K562 (cell line): ENCODE results near the gene CHCT1. TPM values are rescaled to one million over a fixed set of nuclear protein-coding genes. Genes with fewer than 3 reads are reported as not detected.
A peak's percentile ranks its signal among the peaks of the same experiment; 100 is the strongest.

Experiments used
- ATAC-seq: fragments of 200-7000 bp; cut with Tn5 transposase; 3 replicates; pipeline ENCODE4 v1.9.1; 2020; ENCODE audit warnings: moderate library complexity
- BruUV-seq: library from RNA; stranded (reverse); fragments of 400-500 nt; replicated peaks from 2 replicates; lab custom pipeline; 2021; lab: Mats Ljungman, UMichigan
- CTCF ChIA-PET: fragments of 300-600 bp; formaldehyde crosslinking; extraction: SDS; loops from one replicate; lab custom pipeline; 2021; ENCODE audit warnings: low intra/inter-chr PET ratio; lab: Yijun Ruan, JAX
- POLR2A ChIA-PET: fragments of 300-600, 350-650 bp; sonication (Branson Sonifier 250); formaldehyde crosslinking; extraction: SDS; loops from one replicate; lab custom pipeline; 2021; ENCODE audit warnings: antibody characterized with exemption, inconsistent platforms; lab: Yijun Ruan, JAX
- DNase-seq, 4 experiments: peaks; one replicate each; pipeline versions ENCODE4 v3.0.0 to v3.0.0-alpha.2; 2011 to 2018; ENCODE audit warnings: low spot score in 3 of 4, mixed read lengths in 3 of 4; ENCODE audit errors: extremely low read depth in 1 of 4
- FAIRE-seq: peaks from 2 replicates; lab custom pipeline; 2011; peaks lifted over from hg19 to GRCh38; lab: Jason Lieb, UNC
- H2AFZ ChIP-seq: 2 replicates; pipeline ENCODE4 v1.6.0; 2011; ENCODE audit warnings: low read depth, low read length, control low read depth, inconsistent platforms
- H3K27ac ChIP-seq: fragments of 200-600 bp; 3 replicates; pipeline ENCODE4 v1.8.0; 2011; ENCODE audit warnings: low read depth, mild to moderate bottlenecking, control low read depth, inconsistent platforms, low read length, moderate library complexity, mixed read lengths; ENCODE audit errors: extremely low read depth
- H3K27me3 ChIP-seq, 2 experiments: fragments of 300-600 bp in 1 of 2; 2 replicates in 1 of 2; 3 replicates in 1 of 2; pipeline versions ENCODE4 v1.6.0 to v1.8.0; 2011; ENCODE audit warnings: inconsistent platforms in 2 of 2, low read length in 2 of 2, mild to moderate bottlenecking in 1 of 2, mixed read lengths in 1 of 2, moderate library complexity in 1 of 2; ENCODE audit not compliant: control insufficient read depth in 2 of 2, insufficient read depth in 2 of 2
- H3K36me3 ChIP-seq: fragments of 300-600 bp; 3 replicates; pipeline ENCODE4 v1.8.0; 2011; ENCODE audit warnings: mild to moderate bottlenecking, low read length, inconsistent platforms; ENCODE audit not compliant: control insufficient read depth, insufficient read depth
- H3K4me1 ChIP-seq, 2 experiments: fragments of 200-600 bp in 1 of 2; replicated peaks in 1 of 2; 2 replicates in 1 of 2; 3 replicates in 1 of 2; pipeline versions ENCODE4 v1.5.1 to v1.8.0; 2011; ENCODE audit warnings: inconsistent platforms in 2 of 2, low read length in 2 of 2, mild to moderate bottlenecking in 1 of 2, mixed read lengths in 1 of 2, moderate library complexity in 1 of 2; ENCODE audit not compliant: control insufficient read depth in 2 of 2, insufficient read depth in 2 of 2
- H3K4me2 ChIP-seq: 2 replicates; pipeline ENCODE4 v1.6.1; 2011; ENCODE audit warnings: low read length, control low read depth, inconsistent platforms, mixed read lengths; ENCODE audit not compliant: insufficient read depth
- H3K4me3 ChIP-seq: fragments of 200-600 bp; sonication (generic), shearing (Covaris generic); 2 replicates; pipeline ENCODE4 v1.5.1; 2016; ENCODE audit warnings: control low read depth, inconsistent platforms
- H3K79me2 ChIP-seq: fragments of 200-600 bp; 3 replicates; pipeline ENCODE4 v1.8.0; 2011; ENCODE audit warnings: low read length, inconsistent platforms; ENCODE audit not compliant: control insufficient read depth, insufficient read depth
- H3K9ac ChIP-seq, 2 experiments: 2 replicates each; pipeline versions ENCODE4 v1.6.0 to v1.6.1; 2011; ENCODE audit warnings: low read depth in 2 of 2, low read length in 2 of 2, control low read depth in 1 of 2, inconsistent platforms in 1 of 2, mild to moderate bottlenecking in 1 of 2, mixed read lengths in 1 of 2; ENCODE audit not compliant: insufficient read depth in 1 of 2
- H3K9me1 ChIP-seq: one replicate; pipeline ENCODE4 v1.6.0; 2011; ENCODE audit warnings: inconsistent platforms, mild to moderate bottlenecking, low read length, moderate library complexity; ENCODE audit not compliant: control insufficient read depth, insufficient read depth
- H3K9me3 ChIP-seq: replicated peaks from 2 replicates; pipeline ENCODE4 v1.5.1; 2011; ENCODE audit warnings: low read depth, low read length, inconsistent platforms; ENCODE audit not compliant: control insufficient read depth, insufficient read depth
- H4K20me1 ChIP-seq: replicated peaks from 2 replicates; pipeline ENCODE4 v1.6.1; 2011; ENCODE audit warnings: low read length, inconsistent platforms, mixed read lengths; ENCODE audit not compliant: control insufficient read depth, insufficient read depth
- CBX3 ChIP-seq, 2 experiments: IDR thresholded peaks; 1 replicate in 1 of 2; 2 replicates in 1 of 2; pipeline ENCODE4 v1.6.1; 2012; ENCODE audit warnings: inconsistent platforms in 2 of 2, low read length in 2 of 2, borderline replicate concordance in 1 of 2, control low read depth in 1 of 2
- CREB1 ChIP-seq, 2 experiments: sonication (generic) in 1 of 2; formaldehyde crosslinking in 1 of 2; IDR thresholded peaks; 2 replicates each; pipeline versions ENCODE4 v1.6.1 to v1.8.0; 2012 to 2022; ENCODE audit warnings: inconsistent platforms in 1 of 2, mild to moderate bottlenecking in 1 of 2, missing genetic modification reagents in 1 of 2, moderate library complexity in 1 of 2
- FOXK1 ChIP-seq: sonication (generic); formaldehyde crosslinking; IDR thresholded peaks from 2 replicates; pipeline ENCODE4 v1.8.0; 2022; ENCODE audit warnings: missing genetic modification reagents, mild to moderate bottlenecking, borderline replicate concordance
- HDAC6 ChIP-seq: IDR thresholded peaks from 2 replicates; pipeline ENCODE4 v1.6.1; 2012; ENCODE audit warnings: low read depth, mild to moderate bottlenecking, control low read depth, inconsistent platforms, low read length, moderate library complexity
- HNRNPUL1 ChIP-seq: fragments of 200-400 bp; formaldehyde crosslinking; IDR thresholded peaks from 2 replicates; pipeline ENCODE4 v1.6.1; 2017; ENCODE audit warnings: low read length
- NELFE ChIP-seq: IDR thresholded peaks from 2 replicates; pipeline ENCODE4 v1.6.1; 2011; ENCODE audit warnings: mild to moderate bottlenecking; ENCODE audit not compliant: insufficient read depth, insufficient read length
- ZNF324 ChIP-seq: fragments of 250-450 bp; sonication (Bioruptor Pico); IDR thresholded peaks from 2 replicates; pipeline ENCODE4 v1.4.0; 2020; ENCODE audit warnings: mild to moderate bottlenecking
- ZNF830 ChIP-seq: fragments of 250-450 bp; sonication (Bioruptor Pico); IDR thresholded peaks from 2 replicates; pipeline ENCODE4 v1.5.0; 2021; ENCODE audit warnings: mild to moderate bottlenecking
- WGBS: fragments of 100-300 bp; shearing (Covaris generic); methylation state at CpG from one replicate; pipeline ENCODE4 v1.1.6; 2016; ENCODE audit warnings: low coverage, mixed read lengths; ENCODE audit not compliant: insufficient coverage; ENCODE audit errors: missing lambda C conversion rate; 5-methylcytosine and 5-hydroxymethylcytosine counted together
- in situ Hi-C: fragments of 300-500 bp; cut with MboI; formaldehyde crosslinking; loops from 4 replicates; pipeline ENCODE4 v1.15.0; 2018; ENCODE audit warnings: inconsistent platforms, mixed read lengths
- intact Hi-C: fragments of 100-400 bp; cut with micrococcal nuclease; formaldehyde crosslinking; loops from 2 replicates; pipeline ENCODE4 v1.14.2; 2022
- polyA plus RNA-seq, 8 experiments: library from polyadenylated mRNA; depleted of rRNA in 4 of 8; stranded (reverse) in 5 of 8; unstranded in 3 of 8; fragments of >200 nt; fragmentation: Nextera tagmentation in 2 of 8; fragmentation: Illumina TruSeq in 1 of 8; extraction: Ambion mirVana in 2 of 8; extraction: Trizol in 1 of 8; gene quantifications; 2 replicates each; pipeline versions ENCODE4 v1.2.1 to v1.2.3, GENCODE V29; 2011 to 2014; ENCODE audit warnings: inconsistent platforms in 1 of 8, missing spikeins in 1 of 8
- total RNA-seq, 7 experiments: library from RNA; depleted of rRNA in 6 of 7; stranded (reverse); fragments of >200 nt in 6 of 7; fragmentation: Illumina TruSeq in 2 of 7; extraction: Trizol in 2 of 7; gene quantifications; 2 replicates each; pipeline versions ENCODE4 v1.2.1 to v1.2.3, GENCODE V29; 2011 to 2021; ENCODE audit warnings: low replicate concordance in 1 of 7
- TF ChIP-seq, protein P1 (sequence below): fragments of 450-650 bp; IDR thresholded peaks from 2 replicates; pipeline ENCODE4 v1.6.1; 2016; ENCODE audit warnings: low read depth

CHCT1 gene
- total and polyA plus RNA-seq, 9 of the 15 experiments (the other 6 are each of a cell fraction or from before 2014, with no cell fraction given) = not detected

DNA sequence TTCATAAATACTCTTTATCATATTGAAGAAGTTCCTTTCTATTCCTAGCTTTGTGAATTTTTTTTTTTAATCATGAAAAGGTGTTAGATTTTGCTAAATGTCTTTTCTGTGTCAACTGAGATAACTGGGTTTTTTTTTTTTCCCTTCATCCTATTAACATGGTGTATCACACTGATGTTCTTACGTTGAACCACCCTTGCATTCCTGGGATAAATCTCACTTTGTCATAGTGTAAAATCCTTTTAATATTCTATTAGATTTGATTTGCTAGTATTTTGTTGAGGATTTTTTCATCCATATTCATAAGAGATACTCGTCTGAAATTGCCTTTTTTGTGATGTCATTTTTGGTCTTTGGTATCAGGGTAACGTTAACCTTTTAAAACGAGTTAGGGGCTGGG is 49.2 kb downstream of the CHCT1 start:
- no peak for DNase-seq
- no peaks in the 10 kb centered on the region for H3K27me3 ChIP-seq
- no peak overlapping the region for H2AFZ ChIP-seq
- peaks cover 2 to 8% of the 10 kb centered on the region in 2 experiments; a peak in 3 of 5 replicates for H3K4me1 ChIP-seq
- no peak for ATAC-seq
- POLR2A ChIA-PET = no interaction called here
- 100% methylated on average over 4 of the region's 4 CpGs for WGBS
- no peak overlapping the region for H3K27ac ChIP-seq
- H4K20me1 ChIP-seq = no peaks in the 10 kb centered on the region
- no peaks in the 10 kb centered on the region for H3K9me1 ChIP-seq
- no peaks in the 10 kb centered on the region for H3K79me2 ChIP-seq
- peaks cover 2% of the 10 kb centered on the region; the same call in 1 of the 3 replicates for H3K36me3 ChIP-seq
- peaks cover 3% of the 10 kb centered on the region; the same call in 1 of the 2 replicates for H3K9me3 ChIP-seq
- no peak for TF ChIP-seq NELFE
- TF ChIP-seq, protein P1, sequence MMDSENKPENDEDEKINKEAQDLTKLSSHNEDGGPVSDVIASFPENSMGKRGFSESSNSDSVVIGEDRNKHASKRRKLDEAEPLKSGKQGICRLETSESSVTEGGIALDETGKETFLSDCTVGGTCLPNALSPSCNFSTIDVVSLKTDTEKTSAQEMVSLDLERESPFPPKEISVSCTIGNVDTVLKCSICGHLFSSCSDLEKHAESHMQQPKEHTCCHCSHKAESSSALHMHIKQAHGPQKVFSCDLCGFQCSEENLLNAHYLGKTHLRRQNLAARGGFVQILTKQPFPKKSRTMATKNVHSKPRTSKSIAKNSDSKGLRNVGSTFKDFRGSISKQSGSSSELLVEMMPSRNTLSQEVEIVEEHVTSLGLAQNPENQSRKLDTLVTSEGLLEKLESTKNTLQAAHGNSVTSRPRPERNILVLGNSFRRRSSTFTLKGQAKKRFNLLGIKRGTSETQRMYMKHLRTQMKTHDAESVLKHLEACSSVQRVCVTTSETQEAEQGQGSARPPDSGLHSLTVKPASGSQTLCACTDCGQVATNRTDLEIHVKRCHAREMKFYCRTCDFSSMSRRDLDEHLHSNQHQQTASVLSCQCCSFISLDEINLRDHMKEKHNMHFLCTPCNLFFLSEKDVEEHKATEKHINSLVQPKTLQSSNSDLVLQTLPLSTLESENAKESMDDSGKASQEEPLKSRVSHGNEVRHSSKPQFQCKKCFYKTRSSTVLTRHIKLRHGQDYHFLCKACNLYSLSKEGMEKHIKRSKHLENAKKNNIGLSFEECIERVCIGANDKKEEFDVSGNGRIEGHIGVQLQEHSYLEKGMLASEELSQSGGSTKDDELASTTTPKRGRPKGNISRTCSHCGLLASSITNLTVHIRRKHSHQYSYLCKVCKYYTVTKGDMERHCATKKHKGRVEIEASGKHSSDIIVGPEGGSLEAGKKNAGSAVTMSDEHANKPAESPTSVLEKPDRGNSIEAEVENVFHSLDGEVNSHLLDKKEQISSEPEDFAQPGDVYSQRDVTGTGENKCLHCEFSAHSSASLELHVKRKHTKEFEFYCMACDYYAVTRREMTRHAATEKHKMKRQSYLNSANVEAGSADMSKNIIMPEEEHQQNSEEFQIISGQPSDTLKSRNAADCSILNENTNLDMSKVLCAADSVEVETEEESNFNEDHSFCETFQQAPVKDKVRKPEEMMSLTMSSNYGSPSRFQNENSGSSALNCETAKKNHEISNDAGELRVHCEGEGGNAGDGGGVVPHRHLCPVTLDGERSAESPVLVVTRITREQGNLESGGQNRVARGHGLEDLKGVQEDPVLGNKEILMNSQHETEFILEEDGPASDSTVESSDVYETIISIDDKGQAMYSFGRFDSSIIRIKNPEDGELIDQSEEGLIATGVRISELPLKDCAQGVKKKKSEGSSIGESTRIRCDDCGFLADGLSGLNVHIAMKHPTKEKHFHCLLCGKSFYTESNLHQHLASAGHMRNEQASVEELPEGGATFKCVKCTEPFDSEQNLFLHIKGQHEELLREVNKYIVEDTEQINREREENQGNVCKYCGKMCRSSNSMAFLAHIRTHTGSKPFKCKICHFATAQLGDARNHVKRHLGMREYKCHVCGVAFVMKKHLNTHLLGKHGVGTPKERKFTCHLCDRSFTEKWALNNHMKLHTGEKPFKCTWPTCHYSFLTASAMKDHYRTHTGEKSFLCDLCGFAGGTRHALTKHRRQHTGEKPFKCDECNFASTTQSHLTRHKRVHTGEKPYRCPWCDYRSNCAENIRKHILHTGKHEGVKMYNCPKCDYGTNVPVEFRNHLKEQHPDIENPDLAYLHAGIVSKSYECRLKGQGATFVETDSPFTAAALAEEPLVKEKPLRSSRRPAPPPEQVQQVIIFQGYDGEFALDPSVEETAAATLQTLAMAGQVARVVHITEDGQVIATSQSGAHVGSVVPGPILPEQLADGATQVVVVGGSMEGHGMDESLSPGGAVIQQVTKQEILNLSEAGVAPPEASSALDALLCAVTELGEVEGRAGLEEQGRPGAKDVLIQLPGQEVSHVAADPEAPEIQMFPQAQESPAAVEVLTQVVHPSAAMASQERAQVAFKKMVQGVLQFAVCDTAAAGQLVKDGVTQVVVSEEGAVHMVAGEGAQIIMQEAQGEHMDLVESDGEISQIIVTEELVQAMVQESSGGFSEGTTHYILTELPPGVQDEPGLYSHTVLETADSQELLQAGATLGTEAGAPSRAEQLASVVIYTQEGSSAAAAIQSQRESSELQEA = no peak
- TF ChIP-seq HNRNPUL1 = no peak
- peak in 1 of 2 experiments; percentile 46; a peak in 1 of 3 replicates for TF ChIP-seq CBX3 (IDR thresholded peaks at IDR 0.05; ENCODE audit: borderline replicate concordance in 1 of 2, low read length in 2 of 2)
- no peak for TF ChIP-seq ZNF830 (CRISPR knock-in tag)
- no peak for TF ChIP-seq FOXK1 (CRISPR knock-in tag)
- TF ChIP-seq CREB1 (IDR thresholded peaks at IDR 0.05) = no peak
- no peak for TF ChIP-seq CREB1 (CRISPR knock-in tag; IDR thresholded peaks at IDR 0.05)
- peak; percentile 93 for TF ChIP-seq ZNF324 (CRISPR knock-in tag)
- no peak for TF ChIP-seq HDAC6
- TF ChIP-seq, all 486 proteins: peak for 2
- no TSS peak for BruUV-seq
- no peak overlapping the region for H3K4me3 ChIP-seq
- CTCF ChIA-PET = no interaction called here
- H3K4me2 ChIP-seq = no peak overlapping the region
- no peak for FAIRE-seq
- in situ Hi-C loops (no loop called here), intact Hi-C loops (no loop called here)
- H3K9ac ChIP-seq = no peak overlapping the region
